Anterior cingulate cortex (tissue), 58 donors: Measurements from ENCODE around the gene ETDC.

Experiments
- DNase-seq, 58 donors: peaks; one replicate each; lab custom pipeline; 2025; lab: John Stamatoyannopoulos, UW

The ETDC gene

DNA sequence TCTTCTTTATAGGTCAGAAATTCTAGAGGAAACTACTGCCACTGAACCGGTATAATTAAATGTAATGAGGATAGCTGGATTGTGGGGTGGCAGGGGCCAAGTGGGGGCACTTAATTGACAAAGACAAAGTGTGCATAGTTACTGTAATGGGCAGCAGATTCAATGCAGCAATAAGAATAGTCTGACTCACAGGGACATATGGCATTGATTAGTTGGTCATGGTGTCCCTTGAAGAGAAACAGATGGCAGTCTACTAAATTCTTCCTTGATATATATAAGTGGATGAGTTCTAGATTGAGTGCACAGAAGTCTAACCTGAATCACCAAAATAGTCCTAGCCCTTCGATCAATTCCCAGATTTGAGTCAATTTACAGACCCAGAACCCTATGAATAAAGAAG is 31.6 kb downstream of the ETDC start:
- no peak for DNase-seq

DNA sequence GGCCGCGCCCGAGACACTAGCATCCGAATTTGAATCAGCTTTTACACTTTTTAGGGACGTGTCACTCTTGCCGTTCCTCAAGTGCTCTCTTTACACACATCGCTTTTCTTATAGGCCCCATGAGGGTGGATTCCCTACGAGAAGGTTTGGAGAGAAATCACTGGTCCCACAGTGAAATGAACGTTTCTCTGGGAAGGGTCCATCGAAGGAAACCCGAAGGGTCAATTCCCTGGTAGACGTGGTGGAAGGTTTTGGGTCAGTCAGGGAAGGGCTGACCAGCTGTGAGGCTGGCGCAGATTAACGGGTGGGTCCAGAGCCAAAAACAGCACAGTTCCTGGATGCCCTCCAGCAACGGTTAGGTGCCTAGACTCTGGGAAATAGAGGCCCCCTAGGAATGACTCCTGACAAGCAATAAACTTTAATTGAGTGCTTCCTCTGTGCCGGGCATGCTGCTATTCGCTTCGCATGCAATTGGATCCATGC is 35.9 kb downstream of the ETDC start:
- peak in 11 of 58 donors; percentile 0 to 40 (median 16) for DNase-seq

DNA sequence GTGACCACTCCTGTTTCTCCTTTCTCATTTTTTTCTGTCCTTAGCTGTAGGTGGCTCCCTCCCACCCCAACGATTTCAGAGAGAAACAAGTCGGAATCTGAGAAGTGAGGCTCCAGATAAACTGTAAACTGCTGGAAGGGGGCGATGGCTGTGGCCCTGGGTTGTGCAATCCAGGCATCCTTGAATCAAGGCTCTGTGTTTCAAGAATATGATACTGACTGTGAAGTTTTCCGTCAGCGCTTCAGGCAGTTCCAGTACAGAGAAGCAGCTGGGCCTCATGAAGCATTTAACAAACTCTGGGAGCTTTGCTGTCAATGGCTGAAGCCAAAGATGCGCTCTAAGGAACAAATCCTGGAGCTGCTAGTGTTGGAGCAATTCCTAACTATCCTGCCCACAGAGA is 37.7 kb downstream of the ETDC start:
- DNase-seq: no peak

DNA sequence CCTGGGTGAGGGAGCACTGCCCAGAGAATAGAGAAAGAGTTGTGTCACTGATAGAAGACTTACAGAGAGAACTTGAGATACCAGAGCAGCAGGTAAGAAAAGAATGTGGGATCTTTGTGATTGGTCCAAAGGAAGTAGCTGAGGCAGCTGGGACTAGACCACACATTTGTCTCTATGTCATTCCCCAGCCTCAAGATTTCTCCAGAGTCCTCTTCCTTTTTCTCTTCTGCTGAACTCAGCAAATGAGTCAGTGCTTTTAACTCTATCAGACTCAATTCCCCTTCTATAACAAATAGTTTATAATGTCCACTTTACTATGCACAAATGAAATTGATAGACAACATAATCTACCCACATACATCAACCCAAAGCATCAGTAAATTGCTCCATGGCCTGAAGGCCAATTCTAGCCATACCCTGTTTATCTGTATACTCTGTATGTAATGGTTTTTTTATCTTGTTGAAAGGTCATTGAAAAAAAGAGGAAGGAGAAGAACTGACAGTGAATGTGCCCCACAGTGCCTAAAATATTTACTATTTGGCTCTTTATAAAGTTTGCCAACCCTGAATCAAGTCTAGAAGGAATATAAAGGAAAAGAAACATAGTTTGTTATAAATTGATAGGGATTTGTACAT is 38.2 kb downstream of the ETDC start:
- no peak for DNase-seq

DNA sequence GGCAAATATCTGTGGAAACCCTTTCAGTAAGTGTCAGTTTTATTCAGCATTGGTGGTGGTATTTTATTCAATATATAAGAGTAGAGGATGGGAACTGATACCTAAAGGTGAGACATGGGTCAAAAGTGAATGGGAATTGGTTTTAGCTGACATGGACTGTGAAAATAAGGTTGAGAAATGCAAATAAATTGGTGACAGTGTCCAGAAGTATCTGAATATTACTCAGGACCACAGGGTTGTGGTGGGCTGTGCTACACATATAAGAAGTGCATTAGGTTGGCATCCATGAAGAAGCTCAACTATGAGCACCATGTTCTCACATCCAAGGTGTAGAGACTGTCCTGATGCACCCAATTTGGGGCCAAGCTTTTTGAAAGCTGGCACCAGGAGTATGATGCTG is 45.0 kb downstream of the ETDC start:
- no peak for DNase-seq
